HepG2 (cell line): ENCODE results near the gene MYH15.

Experiments
- SP140L ChIP-seq: sonication (generic); formaldehyde crosslinking; IDR thresholded peaks from 2 replicates; pipeline ENCODE4 v1.4.0; 2020; ENCODE audit warnings: missing genetic modification reagents, borderline replicate concordance
- TF ChIP-seq, protein P1 (sequence below), 2 experiments: fragments of 450-650 bp in 1 of 2; sonication (generic) in 1 of 2; formaldehyde crosslinking; IDR thresholded peaks; 2 replicates each; pipeline versions ENCODE4 v1.5.0 to v1.8.0; 2020 to 2022; ENCODE audit warnings: mild to moderate bottlenecking in 1 of 2, missing genetic modification reagents in 1 of 2

DNA sequence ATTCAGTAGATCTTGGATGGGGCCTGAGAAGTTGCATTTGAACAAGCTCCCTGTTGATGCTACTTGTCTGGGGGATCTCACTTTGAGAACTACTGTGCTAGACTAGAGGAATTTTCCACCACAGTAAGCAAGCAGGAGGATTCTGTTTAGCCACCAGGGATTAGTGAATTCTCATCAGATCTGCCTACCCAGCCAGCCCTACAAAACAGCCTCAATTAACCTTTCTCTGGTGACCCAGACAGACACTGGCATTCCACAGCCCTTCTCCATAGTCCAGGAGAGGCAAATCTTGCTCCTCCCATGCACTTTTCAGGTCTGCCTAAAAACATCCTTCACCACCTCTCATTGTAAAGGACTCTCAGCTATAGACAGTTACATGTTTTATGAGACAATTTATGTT lies 16.7 kb upstream of the MYH15 start:
- TF ChIP-seq, protein P1, sequence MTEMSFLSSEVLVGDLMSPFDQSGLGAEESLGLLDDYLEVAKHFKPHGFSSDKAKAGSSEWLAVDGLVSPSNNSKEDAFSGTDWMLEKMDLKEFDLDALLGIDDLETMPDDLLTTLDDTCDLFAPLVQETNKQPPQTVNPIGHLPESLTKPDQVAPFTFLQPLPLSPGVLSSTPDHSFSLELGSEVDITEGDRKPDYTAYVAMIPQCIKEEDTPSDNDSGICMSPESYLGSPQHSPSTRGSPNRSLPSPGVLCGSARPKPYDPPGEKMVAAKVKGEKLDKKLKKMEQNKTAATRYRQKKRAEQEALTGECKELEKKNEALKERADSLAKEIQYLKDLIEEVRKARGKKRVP (CRISPR knock-in tag; IDR thresholded peaks at IDR 0.05), result no peak
- TF ChIP-seq SP140L, result no peak
